GM12878 (cell line): Measurements from ENCODE around the gene GALE. TPM values are rescaled to one million over a fixed set of nuclear protein-coding genes. Genes with fewer than 3 reads are reported as not detected.
A peak's percentile ranks its signal among the peaks of the same experiment; 100 is the strongest.

ENCODE experiments used
- BACH1 ChIP-seq: fragments of 450-650 bp; IDR thresholded peaks from 2 replicates; pipeline ENCODE4 v1.6.1; 2017; ENCODE audit warnings: mild to moderate bottlenecking, borderline replicate concordance
- BCLAF1 ChIP-seq: fragments of 450-650 bp; IDR thresholded peaks from 2 replicates; pipeline ENCODE4 v1.6.1; 2017; ENCODE audit warnings: antibody characterized with exemption, mild to moderate bottlenecking, moderate library complexity
- BRCA1 ChIP-seq: IDR thresholded peaks from 2 replicates; pipeline ENCODE4 v1.6.1; 2011; ENCODE audit warnings: low read depth, low read length, improper control_type of control experiment
- CBX3 ChIP-seq: fragments of 200-600 bp; sonication (generic); IDR thresholded peaks from 2 replicates; pipeline ENCODE4 v1.6.1; 2016; ENCODE audit warnings: low read depth, borderline replicate concordance
- CTCF ChIP-seq, 3 experiments: IDR thresholded peaks in 2 of 3; conservative IDR thresholded peaks in 1 of 3; 2 replicates each; pipeline ENCODE4 v1.5.1; 2011; ENCODE audit warnings: low read depth in 3 of 3, low read length in 3 of 3, mild to moderate bottlenecking in 3 of 3, control low read depth in 2 of 3, moderate library complexity in 2 of 3, inconsistent platforms in 1 of 3, mixed read lengths in 1 of 3; ENCODE audit not compliant: control insufficient read depth in 2 of 3, insufficient read depth in 1 of 3; ENCODE audit errors: extremely low read depth in 1 of 3
- DPF2 ChIP-seq: fragments of 450-650 bp; IDR thresholded peaks from 2 replicates; pipeline ENCODE4 v1.6.1; 2017; ENCODE audit warnings: mild to moderate bottlenecking
- EED ChIP-seq: sonication (generic); IDR thresholded peaks from 2 replicates; pipeline ENCODE4 v1.6.1; 2016; ENCODE audit warnings: antibody characterized with exemption, low read depth
- FOS ChIP-seq: IDR thresholded peaks from 3 replicates; pipeline ENCODE4 v1.6.1; 2011; ENCODE audit warnings: borderline replicate concordance; ENCODE audit not compliant: insufficient read length; ENCODE audit errors: extremely low read depth
- IRF4 ChIP-seq: IDR thresholded peaks from 2 replicates; pipeline ENCODE4 v1.6.1; 2011; ENCODE audit warnings: low read depth, low read length
- MTA3 ChIP-seq: IDR thresholded peaks from 2 replicates; pipeline ENCODE4 v1.6.1; 2012; ENCODE audit warnings: low read length, inconsistent platforms, borderline replicate concordance
- NBN ChIP-seq: fragments of 450-650 bp; IDR thresholded peaks from 2 replicates; pipeline ENCODE4 v1.6.1; 2016
- PML ChIP-seq: IDR thresholded peaks from 2 replicates; pipeline ENCODE4 v1.6.1; 2012; ENCODE audit warnings: low read length, inconsistent platforms
- POLR2A ChIP-seq: IDR thresholded peaks from 2 replicates; pipeline ENCODE4 v1.6.1; 2011; ENCODE audit warnings: low read depth, mild to moderate bottlenecking, low read length
- POLR2AphosphoS5 ChIP-seq: IDR thresholded peaks from 2 replicates; pipeline ENCODE4 v1.6.1; 2011; ENCODE audit warnings: mild to moderate bottlenecking, low read length, inconsistent platforms
- RAD51 ChIP-seq: fragments of 450-650 bp; IDR thresholded peaks from 2 replicates; pipeline ENCODE4 v1.6.1; 2016; ENCODE audit warnings: moderate library complexity, mild to moderate bottlenecking, inconsistent platforms
- SIX5 ChIP-seq: IDR thresholded peaks from 2 replicates; pipeline ENCODE4 v1.6.1; 2011; ENCODE audit warnings: mild to moderate bottlenecking, low read depth, low read length, moderate library complexity; ENCODE audit not compliant: severe bottlenecking
- SMC3 ChIP-seq: IDR thresholded peaks from 2 replicates; pipeline ENCODE4 v1.6.1; 2011; ENCODE audit warnings: low read length, improper control_type of control experiment, borderline replicate concordance
- SPI1 ChIP-seq: IDR thresholded peaks from 2 replicates; pipeline ENCODE4 v1.6.1; 2011; ENCODE audit warnings: low read depth, mild to moderate bottlenecking, low read length, moderate library complexity, borderline replicate concordance; ENCODE audit not compliant: insufficient read depth
- SREBF2 ChIP-seq: IDR thresholded peaks from 2 replicates; pipeline ENCODE4 v1.6.1; 2012; ENCODE audit warnings: mild to moderate bottlenecking, low read length
- SUPT20H ChIP-seq: IDR thresholded peaks from 2 replicates; pipeline ENCODE4 v1.6.1; 2011; ENCODE audit warnings: low read depth, mild to moderate bottlenecking, low read length, moderate library complexity, borderline replicate concordance; ENCODE audit not compliant: control insufficient read depth
- SUZ12 ChIP-seq: fragments of 200-600 bp; sonication (generic); IDR thresholded peaks from one replicate; pipeline ENCODE4 v1.6.1; 2018; ENCODE audit warnings: antibody characterized with exemption, mild to moderate bottlenecking; ENCODE audit not compliant: unreplicated experiment
- TCF12 ChIP-seq: IDR thresholded peaks from 2 replicates; pipeline ENCODE4 v1.6.1; 2011; ENCODE audit warnings: low read depth, mild to moderate bottlenecking, low read length
- WRNIP1 ChIP-seq: IDR thresholded peaks from 2 replicates; pipeline ENCODE4 v1.6.1; 2011; ENCODE audit warnings: low read depth, low read length, improper control_type of control experiment, borderline replicate concordance
- polyA plus RNA-seq, 11 experiments: library from polyadenylated mRNA; depleted of rRNA in 4 of 11; unstranded in 6 of 11; stranded (reverse) in 5 of 11; fragments of >200 nt; fragmentation: Nextera tagmentation in 4 of 11; fragmentation: Illumina TruSeq in 1 of 11; extraction: Ambion mirVana in 4 of 11; extraction: Trizol in 1 of 11; gene quantifications; 1 replicate in 1 of 11; 2 replicates in 10 of 11; pipeline versions ENCODE4 v1.2.1 to v1.2.3, GENCODE V29; 2011 to 2016; ENCODE audit warnings: inconsistent platforms in 2 of 11, missing spikeins in 2 of 11, low read depth in 1 of 11
- total RNA-seq, 4 experiments: library from RNA; depleted of rRNA in 3 of 4; stranded (reverse); fragments of >200 nt in 3 of 4; fragmentation: Illumina TruSeq in 1 of 4; extraction: Trizol in 1 of 4; gene quantifications; 2 replicates each; pipeline versions ENCODE4 v1.2.1 to v1.2.3, GENCODE V29; 2013 to 2021
- TF ChIP-seq, protein P1 (sequence below): fragments of 450-650 bp; conservative IDR thresholded peaks from 2 replicates; pipeline ENCODE4 v1.6.1; 2017; ENCODE audit warnings: mild to moderate bottlenecking, moderate library complexity
- TF ChIP-seq, protein P2 (sequence below): fragments of 450-650 bp; IDR thresholded peaks from 2 replicates; pipeline ENCODE4 v1.6.1; 2014; ENCODE audit warnings: mild to moderate bottlenecking

Gene GALE
- total and polyA plus RNA-seq, 10 of the 15 experiments (the other 5 are each of a cell fraction or from before 2014, with no cell fraction given), result 4.2 to 93.7 (median 40.4) TPM

DNA sequence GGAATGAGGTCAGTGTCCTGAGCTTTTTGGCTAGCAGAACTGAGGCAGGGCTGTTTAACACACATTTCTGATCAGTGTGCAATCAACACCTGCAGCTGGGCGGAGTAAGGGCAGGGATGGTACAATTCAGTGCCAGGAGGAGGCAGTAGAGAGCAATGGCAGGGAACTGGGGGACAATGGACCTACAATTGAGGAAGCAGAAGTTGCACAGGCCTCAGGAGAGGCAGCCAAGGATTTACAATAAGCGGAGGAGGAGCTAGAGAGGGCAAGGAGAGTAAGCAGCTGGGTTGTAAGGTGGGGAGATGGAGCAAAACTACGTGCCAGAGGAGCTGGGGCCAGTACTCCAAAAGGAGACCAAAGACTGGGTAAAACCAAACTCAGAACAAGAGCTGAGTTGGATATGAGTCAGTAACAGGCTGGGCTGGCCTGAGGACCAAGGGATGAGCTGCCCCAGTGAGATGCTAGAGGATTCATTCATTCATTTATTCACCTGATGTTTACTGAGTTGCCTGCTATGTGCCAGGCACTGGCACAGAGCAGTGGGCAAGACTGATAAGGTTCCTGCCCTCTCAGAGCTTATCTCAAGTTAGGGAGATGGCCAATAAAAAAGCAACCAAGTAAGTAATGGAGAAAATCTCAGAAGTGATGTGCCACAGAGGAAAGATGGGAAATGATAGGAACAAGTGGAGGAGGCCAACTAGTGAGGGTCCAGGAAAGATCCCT lies 10.4 kb upstream of the GALE start (continued):
- TF ChIP-seq POLR2A (no peak), RAD51 (no peak), CBX3 (no peak), DPF2 (no peak), CTCF (IDR thresholded peaks at IDR 0.05 in 2 of 3, conservative IDR thresholded peaks at IDR 0.05 in 1 of 3; ENCODE audit: control insufficient read depth in 2 of 3, extremely low read depth in 1 of 3, insufficient read depth in 1 of 3, low read depth in 3 of 3, low read length in 3 of 3) (peak; percentile 63 to 95 (median 88)), BCLAF1 (no peak), MTA3 (no peak), FOS (no peak), SUPT20H (no peak), SMC3 (peak; percentile 82), EED (peak; percentile 22; the same call in 1 of the 2 replicates), POLR2AphosphoS5 (no peak), SPI1 (peak; percentile 40; the same call in 1 of the 2 replicates), WRNIP1 (no peak), BACH1 (no peak), SREBF2 (no peak), SIX5 (no peak), PML (no peak), NBN (0 out of 2 replicates have a peak, but pooled peaks have one; percentile 21), TCF12 (0 out of 2 replicates have a peak, but pooled peaks have one; percentile 40), IRF4 (0 out of 2 replicates have a peak, but pooled peaks have one; percentile 13), BRCA1 (no peak), SUZ12 (no peak)
- TF ChIP-seq, protein P1, sequence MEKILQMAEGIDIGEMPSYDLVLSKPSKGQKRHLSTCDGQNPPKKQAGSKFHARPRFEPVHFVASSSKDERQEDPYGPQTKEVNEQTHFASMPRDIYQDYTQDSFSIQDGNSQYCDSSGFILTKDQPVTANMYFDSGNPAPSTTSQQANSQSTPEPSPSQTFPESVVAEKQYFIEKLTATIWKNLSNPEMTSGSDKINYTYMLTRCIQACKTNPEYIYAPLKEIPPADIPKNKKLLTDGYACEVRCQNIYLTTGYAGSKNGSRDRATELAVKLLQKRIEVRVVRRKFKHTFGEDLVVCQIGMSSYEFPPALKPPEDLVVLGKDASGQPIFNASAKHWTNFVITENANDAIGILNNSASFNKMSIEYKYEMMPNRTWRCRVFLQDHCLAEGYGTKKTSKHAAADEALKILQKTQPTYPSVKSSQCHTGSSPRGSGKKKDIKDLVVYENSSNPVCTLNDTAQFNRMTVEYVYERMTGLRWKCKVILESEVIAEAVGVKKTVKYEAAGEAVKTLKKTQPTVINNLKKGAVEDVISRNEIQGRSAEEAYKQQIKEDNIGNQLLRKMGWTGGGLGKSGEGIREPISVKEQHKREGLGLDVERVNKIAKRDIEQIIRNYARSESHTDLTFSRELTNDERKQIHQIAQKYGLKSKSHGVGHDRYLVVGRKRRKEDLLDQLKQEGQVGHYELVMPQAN, result no peak
- TF ChIP-seq, protein P2, sequence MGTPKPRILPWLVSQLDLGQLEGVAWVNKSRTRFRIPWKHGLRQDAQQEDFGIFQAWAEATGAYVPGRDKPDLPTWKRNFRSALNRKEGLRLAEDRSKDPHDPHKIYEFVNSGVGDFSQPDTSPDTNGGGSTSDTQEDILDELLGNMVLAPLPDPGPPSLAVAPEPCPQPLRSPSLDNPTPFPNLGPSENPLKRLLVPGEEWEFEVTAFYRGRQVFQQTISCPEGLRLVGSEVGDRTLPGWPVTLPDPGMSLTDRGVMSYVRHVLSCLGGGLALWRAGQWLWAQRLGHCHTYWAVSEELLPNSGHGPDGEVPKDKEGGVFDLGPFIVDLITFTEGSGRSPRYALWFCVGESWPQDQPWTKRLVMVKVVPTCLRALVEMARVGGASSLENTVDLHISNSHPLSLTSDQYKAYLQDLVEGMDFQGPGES, result no peak
